Sciatic nerve (tissue), 2 donors: ENCODE results near the gene MAP2K6. TPM values are rescaled to one million over a fixed set of nuclear protein-coding genes. Genes with fewer than 3 reads are reported as not detected.
A peak's percentile ranks its signal among the peaks of the same experiment; 100 is the strongest.

Experiments used
- ATAC-seq: fragments of 200-7000 bp; cut with Tn5 transposase; one replicate; pipeline ENCODE4 v1.9.1; 2020; ENCODE audit warnings: mild to moderate bottlenecking, moderate library complexity
- DNase-seq: peaks from one replicate; pipeline ENCODE4 v3.0.0-alpha.2; 2020; ENCODE audit warnings: low spot score
- intact Hi-C: fragments of 100-400 bp; cut with DNase I; formaldehyde crosslinking; loops from one replicate; pipeline ENCODE4 v1.14.2; 2022
- total RNA-seq: library from RNA; stranded (reverse); fragmentation: NEBNext Ultra II Directional; extraction: Animal tissue kit (Norgen Biotek cat#: 25700); gene quantifications from one replicate; pipeline ENCODE4 v1.2.1, GENCODE V29; 2021
- donor health status: DM: no; HTN: no; CAD: no.
- donor health status: DM: no; HTN: no; CAD: no.

The MAP2K6 gene
- total RNA-seq, 1 donor from 2014 or later = 7.7 TPM

DNA sequence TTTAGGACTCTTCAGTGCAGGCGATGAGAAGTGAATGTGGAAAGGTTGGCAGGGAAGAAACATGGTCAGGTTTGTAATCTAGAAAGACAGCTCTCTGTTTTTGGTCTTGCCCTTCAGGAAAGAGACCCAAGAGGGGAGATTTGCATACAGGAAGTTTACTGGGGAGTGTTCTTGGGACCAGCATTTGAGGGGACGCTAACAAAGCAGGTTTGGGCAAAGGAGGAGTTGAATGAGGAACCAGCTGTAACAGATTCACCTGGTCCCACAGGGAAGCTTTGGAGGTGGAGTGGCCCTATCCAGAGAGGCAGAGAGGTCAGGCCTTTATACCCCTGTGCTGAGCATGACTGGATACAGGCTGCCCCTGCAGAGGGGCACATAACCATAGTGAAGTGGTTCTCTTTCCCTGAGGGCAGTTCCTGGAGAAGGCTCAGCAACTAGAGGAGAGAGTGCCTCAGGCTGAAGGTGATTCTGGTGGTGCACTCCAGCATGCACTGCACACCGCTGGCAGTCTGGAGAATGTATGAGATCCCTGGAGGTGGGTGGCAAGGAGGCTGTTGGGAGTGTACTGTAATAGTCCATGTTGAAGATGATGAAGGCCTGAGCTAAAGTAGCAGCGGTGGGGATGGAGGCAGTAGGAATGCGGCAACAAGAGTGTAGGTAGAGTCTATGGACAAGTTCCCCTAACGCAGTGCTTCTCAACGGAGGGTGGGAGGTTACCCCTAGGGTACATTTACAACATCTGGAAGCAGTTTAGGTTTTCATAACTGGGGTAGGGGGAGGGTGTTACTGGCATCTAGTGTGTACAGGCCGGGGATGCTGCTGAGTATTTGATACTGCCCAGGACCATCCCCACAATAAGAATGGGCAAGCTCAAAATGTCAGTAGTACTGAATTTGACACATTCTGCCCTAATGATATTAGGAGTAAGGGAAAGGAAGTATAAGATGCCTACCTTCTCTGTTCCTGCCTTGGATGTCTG is 37.2 kb downstream of the MAP2K6 start:
- intact Hi-C loops = no loop called here
- ATAC-seq (no peak), DNase-seq (no peak)

- intact Hi-C loops = no loop called here
- ATAC-seq (no peak), DNase-seq (no peak)
These were observed 38.3 kb downstream of the MAP2K6 start for GRCh38 chr17:69452664-69453260.

DNA sequence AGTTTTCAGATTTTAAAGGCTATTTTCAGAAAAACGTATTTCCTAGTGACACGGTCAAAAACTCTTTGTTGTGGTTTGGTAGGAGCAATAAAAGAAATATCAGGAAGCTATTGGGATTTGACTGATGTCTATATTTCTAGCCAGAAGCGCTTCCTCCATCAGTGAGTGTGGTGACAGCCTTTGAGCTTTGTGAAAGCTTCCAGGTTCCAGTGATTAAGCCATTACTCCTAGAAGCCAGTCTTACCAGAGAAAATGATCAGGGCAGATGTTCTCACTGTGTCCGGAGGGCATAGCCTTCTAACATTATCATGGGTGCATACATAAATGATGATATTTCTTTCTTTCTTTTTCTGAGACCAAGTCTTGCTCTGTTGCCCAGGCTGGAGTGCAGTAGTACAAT is 39.6 kb downstream of the MAP2K6 start:
- intact Hi-C loops = no loop called here
- ATAC-seq (no peak), DNase-seq (no peak)

DNA sequence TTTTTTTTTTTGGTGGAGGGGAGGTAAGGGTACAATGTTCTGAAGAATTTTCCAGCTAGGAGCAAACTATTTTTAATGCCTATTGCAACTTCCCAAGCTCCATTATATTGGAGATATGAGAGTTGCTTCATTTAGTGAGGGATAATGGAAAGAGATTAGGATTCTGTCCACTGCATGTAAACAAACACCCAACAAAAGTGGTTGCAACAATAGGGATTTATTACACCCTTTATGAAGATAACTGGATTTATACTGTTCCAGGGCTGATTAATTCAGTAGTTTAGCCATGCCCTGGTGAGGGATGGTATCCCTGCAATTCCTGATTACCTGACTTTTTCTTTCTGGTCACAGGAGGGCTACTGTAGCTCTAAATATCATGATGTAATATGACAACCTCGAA is 40.5 kb downstream of the MAP2K6 start:
- ATAC-seq = no peak
- DNase-seq = no peak
- intact Hi-C loops = no loop called here

- ATAC-seq = no peak
- intact Hi-C loops = no loop called here
These were observed 43.1 kb downstream of the MAP2K6 start for GRCh38 chr17:69457603-69458002.

DNA sequence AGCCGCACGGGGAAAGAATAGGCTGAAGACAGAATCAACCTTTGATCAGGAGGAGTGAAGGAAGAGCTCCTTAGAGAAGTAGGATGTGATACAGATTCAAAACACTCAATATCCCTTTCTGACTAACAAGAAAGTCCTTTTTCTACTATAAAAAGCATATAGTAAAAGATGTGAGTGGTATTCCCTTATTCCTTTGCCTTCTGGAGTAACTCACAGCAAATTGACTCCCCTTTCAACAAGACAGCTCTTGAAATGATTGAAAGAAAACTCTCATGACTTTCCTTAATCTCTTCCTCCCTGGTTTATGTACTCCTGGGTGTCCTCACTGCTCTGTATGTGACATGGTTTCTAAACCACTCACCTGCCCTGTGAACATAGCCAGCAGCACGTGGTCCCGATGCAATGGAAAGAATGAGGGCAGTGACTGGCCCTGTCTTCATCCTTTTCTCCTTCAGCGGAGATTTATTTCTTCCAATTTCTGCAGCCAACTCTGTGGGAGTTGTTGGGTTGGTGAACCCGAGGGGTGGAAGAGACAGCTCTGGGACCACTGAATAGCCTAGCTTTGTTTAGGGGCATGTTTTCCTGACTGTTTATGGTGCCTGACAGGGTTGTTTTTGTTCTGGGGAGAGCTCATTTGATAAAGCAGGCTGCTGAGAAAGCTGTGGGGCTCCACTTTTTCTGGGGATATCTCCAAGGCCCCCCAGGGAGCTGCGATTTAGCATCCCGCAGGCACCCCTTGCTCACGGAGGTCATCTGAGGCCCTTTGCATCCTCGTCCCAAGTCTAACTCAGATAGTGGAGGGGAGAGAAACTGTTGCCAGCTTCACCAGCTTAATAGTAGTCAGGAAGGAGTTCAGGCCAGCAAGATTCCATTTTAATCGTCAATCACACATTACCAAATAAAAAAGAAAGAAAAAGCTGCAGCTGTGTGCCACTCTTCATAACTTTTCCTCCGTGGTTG is 46.7 kb downstream of the MAP2K6 start:
- intact Hi-C loops = no loop called here
- ATAC-seq (peak; percentile 15), DNase-seq (no peak)

More at GRCh38 chr17:69457603-69458002, 43.1 kb downstream of the MAP2K6 start:
- no peak for DNase-seq

- ATAC-seq = no peak
- intact Hi-C loops = no loop called here
- no peak for DNase-seq
These were observed 47.5 kb downstream of the MAP2K6 start for GRCh38 chr17:69461951-69462369.

DNA sequence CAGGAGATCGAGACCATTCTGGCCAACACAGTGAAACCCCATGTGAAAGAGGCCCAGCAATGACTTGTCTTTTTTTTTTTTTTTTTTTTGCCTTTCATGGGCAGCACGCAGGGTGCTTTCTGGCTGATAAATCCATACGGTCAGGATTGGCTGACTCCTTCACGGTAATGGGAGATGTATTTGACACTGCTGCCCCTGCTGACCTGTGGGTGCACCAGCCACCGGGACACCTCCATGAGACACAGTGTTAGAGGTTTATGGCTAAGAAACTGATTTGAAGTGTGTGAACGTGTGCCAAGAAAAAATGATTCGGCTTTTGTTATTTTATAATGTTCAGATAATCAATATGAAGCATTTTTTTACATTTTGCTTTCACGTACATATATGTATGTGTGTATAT is 48.4 kb downstream of the MAP2K6 start:
- ATAC-seq = no peak
- intact Hi-C loops = no loop called here

GRCh38 chr17:69466451-69466850 is 52.0 kb downstream of the MAP2K6 start:
- no peak for DNase-seq
- ATAC-seq = no peak
- intact Hi-C loops = no loop called here

More for the DNA sequence above, 48.4 kb downstream of the MAP2K6 start:
- no peak for DNase-seq

DNA sequence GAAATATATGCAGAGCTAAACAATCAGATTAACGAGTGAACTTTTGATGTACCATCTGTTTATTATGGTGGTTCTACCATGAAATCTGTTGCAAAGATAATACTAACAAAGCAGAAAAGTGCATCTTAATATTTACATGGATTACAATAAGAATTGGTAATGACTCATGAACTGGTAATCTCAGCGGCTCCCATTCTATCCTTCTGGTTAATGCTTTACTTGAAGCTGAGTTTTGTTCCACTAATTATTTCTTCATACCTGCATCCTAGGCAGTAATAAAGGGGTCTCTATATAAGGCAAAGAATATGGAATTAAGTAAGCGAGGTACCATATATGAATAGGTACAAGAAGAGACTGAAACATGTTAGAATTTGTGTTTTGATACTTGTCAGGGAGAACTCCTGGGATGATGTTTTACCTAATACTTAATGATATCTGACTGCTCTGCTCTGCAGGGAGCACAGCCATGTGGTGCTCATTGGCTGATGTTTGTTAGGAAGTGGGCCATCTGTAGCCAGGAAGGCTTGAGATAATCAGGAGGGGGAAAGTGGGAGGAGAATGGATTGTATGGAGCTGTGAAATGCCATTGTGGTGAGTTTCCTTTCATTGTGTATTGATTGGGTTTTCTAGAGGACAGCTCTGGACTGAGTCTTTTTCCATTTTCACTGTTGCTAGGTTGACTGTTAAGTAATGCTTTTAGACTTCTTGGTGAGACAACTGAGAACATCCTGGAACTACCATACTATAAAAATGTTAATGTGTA is 52.6 kb downstream of the MAP2K6 start:
- DNase-seq (no peak), ATAC-seq (no peak)
- intact Hi-C loops = no loop called here

- intact Hi-C loops = no loop called here
- no peak for DNase-seq
- no peak for ATAC-seq
These were observed 53.7 kb downstream of the MAP2K6 start for GRCh38 chr17:69468207-69468606.

DNA sequence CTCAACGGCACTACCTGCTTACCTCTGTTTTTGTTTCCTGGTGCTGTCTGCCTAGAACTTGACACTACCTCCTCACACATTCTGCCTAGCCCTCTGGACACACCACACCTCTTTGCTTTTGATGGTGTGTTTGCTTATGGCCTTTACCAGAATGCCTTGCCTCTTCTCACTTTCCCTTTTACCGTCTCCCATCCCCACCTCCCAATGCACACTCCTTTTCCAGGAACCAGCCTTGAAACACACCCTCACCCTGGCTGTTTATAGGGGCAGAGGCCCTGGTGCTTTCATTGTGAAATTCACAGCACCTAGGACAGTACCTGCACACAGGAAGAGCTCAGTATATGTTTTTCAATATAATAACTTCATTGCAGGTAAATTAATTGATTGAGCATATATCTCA is 56.2 kb downstream of the MAP2K6 start:
- intact Hi-C loops = no loop called here
- DNase-seq (no peak), ATAC-seq (no peak)

DNA sequence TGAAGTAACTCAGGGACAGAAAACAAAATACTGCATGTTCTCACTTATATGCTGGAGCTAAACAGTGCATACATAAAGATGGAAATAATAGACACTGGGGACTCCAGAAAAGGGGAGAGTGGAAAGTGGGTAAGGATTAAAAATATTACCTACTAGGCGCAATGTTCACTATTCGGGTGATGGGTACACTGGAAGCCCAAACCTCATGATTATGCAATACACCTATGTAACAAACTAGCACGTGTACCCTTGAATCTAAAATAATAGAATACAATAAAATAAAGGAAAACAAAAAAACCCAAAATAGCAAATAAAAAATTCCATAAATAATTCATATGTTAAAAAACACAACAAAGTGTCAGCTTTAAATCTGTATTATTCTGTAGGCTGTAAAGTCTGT is 56.9 kb downstream of the MAP2K6 start:
- intact Hi-C loops = no loop called here
- ATAC-seq (no peak), DNase-seq (no peak)

- ATAC-seq = peak; percentile 70
- no peak for DNase-seq
These were observed 59.6 kb downstream of the MAP2K6 start for GRCh38 chr17:69473841-69474831.

GRCh38 chr17:69477204-69477902 is 62.9 kb downstream of the MAP2K6 start:
- ATAC-seq (no peak), DNase-seq (no peak)
- intact Hi-C loops = no loop called here

More at GRCh38 chr17:69473841-69474831, 59.6 kb downstream of the MAP2K6 start:
- intact Hi-C loops = no loop called here

DNA sequence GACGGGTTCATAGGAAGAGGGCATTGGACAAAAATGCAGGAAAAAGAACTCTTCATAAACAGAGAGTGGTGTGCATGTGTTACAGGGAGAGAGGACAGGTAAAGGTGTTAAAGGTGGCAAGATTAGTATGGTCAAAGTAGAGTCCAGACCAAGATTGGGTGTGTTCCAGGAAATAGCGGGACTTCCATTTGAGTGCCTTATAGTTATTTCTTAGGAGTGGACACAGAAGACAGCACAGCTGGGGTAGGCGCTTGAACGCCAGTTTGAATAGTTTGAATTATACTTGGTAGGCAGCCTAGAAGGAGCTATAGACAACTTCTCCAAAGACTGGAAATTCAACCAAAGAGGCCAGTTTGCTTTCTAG is 63.4 kb downstream of the MAP2K6 start:
- ATAC-seq (no peak), DNase-seq (no peak)
- intact Hi-C loops = no loop called here

DNA sequence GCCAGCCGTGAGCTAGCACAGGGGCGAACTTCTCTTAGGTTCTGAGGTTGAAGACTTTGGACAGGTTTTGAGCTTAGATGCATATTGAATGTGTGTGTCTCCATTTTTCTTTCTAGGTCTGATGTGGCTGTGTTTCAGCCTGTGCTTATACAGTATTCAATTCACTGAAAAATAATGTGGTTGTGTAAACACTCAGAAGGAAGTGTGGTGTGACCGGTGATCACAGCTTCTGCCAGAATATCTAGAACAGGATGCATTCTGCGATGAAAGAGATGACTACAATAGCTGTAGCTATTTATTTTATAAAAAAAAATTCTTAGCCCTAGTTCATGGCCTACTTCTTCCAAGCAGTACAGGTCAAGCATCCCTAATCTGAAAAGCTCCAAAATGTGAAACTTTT is 64.4 kb downstream of the MAP2K6 start:
- DNase-seq = no peak
- intact Hi-C loops = no loop called here
- ATAC-seq = no peak
